Adipocyte (in vitro differentiated cells): ENCODE measurements around the gene ZNF620.
A peak's percentile ranks its signal among the peaks of the same experiment; 100 is the strongest.
"Not testable (repeated sequence)": the region's sequence is repeated elsewhere in the genome, so short reads cannot be mapped to it uniquely, and the experiment has no call there.

Source experiments
- DNase-seq: peaks from one replicate; pipeline ENCODE4 v3.0.0-alpha.2; 2015; ENCODE audit warnings: low read depth
- H3K27me3 ChIP-seq: replicated peaks from 2 replicates; pipeline ENCODE4 v1.7.0; 2013; ENCODE audit warnings: mild to moderate bottlenecking, low read length, moderate library complexity; ENCODE audit not compliant: control insufficient read depth, insufficient read depth
- H3K36me3 ChIP-seq: 2 replicates; pipeline ENCODE4 v1.7.0; 2013; ENCODE audit warnings: low read length, mild to moderate bottlenecking, moderate library complexity; ENCODE audit not compliant: control insufficient read depth, insufficient read depth, severe bottlenecking
- H3K4me1 ChIP-seq: 2 replicates; pipeline ENCODE4 v1.7.0; 2013; ENCODE audit warnings: mild to moderate bottlenecking, low read length, moderate library complexity; ENCODE audit not compliant: control insufficient read depth, insufficient read depth
- H3K4me3 ChIP-seq: 2 replicates; pipeline ENCODE4 v1.7.0; 2013; ENCODE audit warnings: mild to moderate bottlenecking, low read length, moderate library complexity
- H3K9ac ChIP-seq: 2 replicates; pipeline ENCODE4 v1.7.0; 2013; ENCODE audit warnings: mild to moderate bottlenecking, low read length, moderate library complexity
- H3K9me3 ChIP-seq: 2 replicates; pipeline ENCODE4 v1.7.0; 2013; ENCODE audit warnings: mild to moderate bottlenecking, low read length, moderate library complexity; ENCODE audit not compliant: control insufficient read depth

The ZNF620 gene

GRCh38 chr3:40534283-40534682, 28.4 kb downstream of the ZNF620 start:
- no peak overlapping the region for H3K4me3 ChIP-seq
- no peak for DNase-seq
- H3K9ac ChIP-seq: no peak overlapping the region
- no peaks in the 10 kb centered on the region for H3K27me3 ChIP-seq
- H3K9me3 ChIP-seq: peaks cover 43% of the 10 kb centered on the region
- peaks cover 82% of the 10 kb centered on the region for H3K36me3 ChIP-seq
- peaks cover under 1% of the 10 kb centered on the region for H3K4me1 ChIP-seq

- no peak overlapping the region for H3K9ac ChIP-seq
- no peaks in the 10 kb centered on the region for H3K4me1 ChIP-seq
- peaks cover 4% of the 10 kb centered on the region for H3K9me3 ChIP-seq
- no peaks in the 10 kb centered on the region for H3K27me3 ChIP-seq
- DNase-seq: peak; percentile 71
- H3K4me3 ChIP-seq: no peak overlapping the region
- H3K36me3 ChIP-seq: no peaks in the 10 kb centered on the region
Observed at GRCh38 chr3:40546816-40547215, 41.0 kb downstream of the ZNF620 start.

- peak; percentile 18 for DNase-seq
- H3K9ac ChIP-seq: no peak overlapping the region
- H3K4me3 ChIP-seq: no peak overlapping the region
- peaks cover 4% of the 10 kb centered on the region for H3K9me3 ChIP-seq
- no peaks in the 10 kb centered on the region for H3K36me3 ChIP-seq
- H3K4me1 ChIP-seq: no peaks in the 10 kb centered on the region
- H3K27me3 ChIP-seq: no peaks in the 10 kb centered on the region
Observed at GRCh38 chr3:40550167-40550566, 44.3 kb downstream of the ZNF620 start.

- no peaks in the 10 kb centered on the region for H3K27me3 ChIP-seq
- no peak overlapping the region for H3K4me3 ChIP-seq
- DNase-seq: no peak
- H3K9ac ChIP-seq: no peak overlapping the region
- no peaks in the 10 kb centered on the region for H3K4me1 ChIP-seq
- no peaks in the 10 kb centered on the region for H3K9me3 ChIP-seq
- H3K36me3 ChIP-seq: no peaks in the 10 kb centered on the region
Observed at GRCh38 chr3:40557575-40558161, 51.8 kb downstream of the ZNF620 start.

- H3K4me3 ChIP-seq, H3K4me1 ChIP-seq, H3K27me3 ChIP-seq, DNase-seq, H3K36me3 ChIP-seq, H3K9ac ChIP-seq, H3K9me3 ChIP-seq: not testable (repeated sequence)
Observed at GRCh38 chr3:40562482-40562881, 56.6 kb downstream of the ZNF620 start.

GRCh38 chr3:40565629-40566028, 59.8 kb downstream of the ZNF620 start:
- H3K36me3 ChIP-seq, H3K4me3 ChIP-seq, DNase-seq, H3K27me3 ChIP-seq, H3K4me1 ChIP-seq, H3K9me3 ChIP-seq, H3K9ac ChIP-seq: not testable (repeated sequence)

- Histone ChIP-seq H3K9ac (no peak overlapping the region), H3K27me3 (no peaks in the 10 kb centered on the region), H3K9me3 (peaks cover 7% of the 10 kb centered on the region), H3K4me3 (no peak overlapping the region), H3K36me3 (no peaks in the 10 kb centered on the region), H3K4me1 (no peaks in the 10 kb centered on the region)
- DNase-seq: no peak
Observed at GRCh38 chr3:40566694-40567093, 60.9 kb downstream of the ZNF620 start.
